Nephron (organoid): ENCODE measurements around the gene STAB2.

Experiments
- H3K27ac Mint-ChIP-seq, 3 experiments: 2 replicates each; pipeline ENCODE4 v1.8.0; 2020; ENCODE audit warnings: mixed read lengths in 3 of 3, mild to moderate bottlenecking in 2 of 3, moderate library complexity in 1 of 3
- H3K27me3 Mint-ChIP-seq: 2 replicates; pipeline ENCODE4 v1.8.0; 2021; ENCODE audit warnings: low read depth, mild to moderate bottlenecking, moderate library complexity, mixed read lengths
- H3K36me3 Mint-ChIP-seq: 2 replicates; pipeline ENCODE4 v1.8.0; 2020; ENCODE audit warnings: low read depth, mixed read lengths
- H3K4me1 Mint-ChIP-seq: 2 replicates; pipeline ENCODE4 v1.8.0; 2020; ENCODE audit warnings: mixed read lengths
- H3K4me3 Mint-ChIP-seq, 3 experiments: 2 replicates each; pipeline ENCODE4 v1.8.0; 2020; ENCODE audit warnings: mild to moderate bottlenecking in 3 of 3, mixed read lengths in 3 of 3, moderate library complexity in 2 of 3
- H3K9me3 Mint-ChIP-seq: 2 replicates; pipeline ENCODE4 v1.8.0; 2020; ENCODE audit warnings: mixed read lengths
- TF ChIP-seq, protein P1 (sequence below), 3 experiments: fragments of 200-600 bp; sonication (generic); IDR thresholded peaks; one replicate each; pipeline ENCODE4 v1.5.0; 2021; ENCODE audit warnings: antibody characterized with exemption in 3 of 3; ENCODE audit not compliant: unreplicated experiment in 3 of 3

Gene STAB2

GRCh38 chr12:103623716-103624115 lies 36.6 kb downstream of the STAB2 start:
- no peaks in the 10 kb centered on the region for H3K36me3 Mint-ChIP-seq
- no peak overlapping the region for H3K4me3 Mint-ChIP-seq
- no peaks in the 10 kb centered on the region for H3K9me3 Mint-ChIP-seq
- peaks cover 8% of the 10 kb centered on the region for H3K27me3 Mint-ChIP-seq
- no peak overlapping the region for H3K27ac Mint-ChIP-seq
- H3K4me1 Mint-ChIP-seq, result no peaks in the 10 kb centered on the region
- TF ChIP-seq, protein P1, sequence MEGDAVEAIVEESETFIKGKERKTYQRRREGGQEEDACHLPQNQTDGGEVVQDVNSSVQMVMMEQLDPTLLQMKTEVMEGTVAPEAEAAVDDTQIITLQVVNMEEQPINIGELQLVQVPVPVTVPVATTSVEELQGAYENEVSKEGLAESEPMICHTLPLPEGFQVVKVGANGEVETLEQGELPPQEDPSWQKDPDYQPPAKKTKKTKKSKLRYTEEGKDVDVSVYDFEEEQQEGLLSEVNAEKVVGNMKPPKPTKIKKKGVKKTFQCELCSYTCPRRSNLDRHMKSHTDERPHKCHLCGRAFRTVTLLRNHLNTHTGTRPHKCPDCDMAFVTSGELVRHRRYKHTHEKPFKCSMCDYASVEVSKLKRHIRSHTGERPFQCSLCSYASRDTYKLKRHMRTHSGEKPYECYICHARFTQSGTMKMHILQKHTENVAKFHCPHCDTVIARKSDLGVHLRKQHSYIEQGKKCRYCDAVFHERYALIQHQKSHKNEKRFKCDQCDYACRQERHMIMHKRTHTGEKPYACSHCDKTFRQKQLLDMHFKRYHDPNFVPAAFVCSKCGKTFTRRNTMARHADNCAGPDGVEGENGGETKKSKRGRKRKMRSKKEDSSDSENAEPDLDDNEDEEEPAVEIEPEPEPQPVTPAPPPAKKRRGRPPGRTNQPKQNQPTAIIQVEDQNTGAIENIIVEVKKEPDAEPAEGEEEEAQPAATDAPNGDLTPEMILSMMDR (IDR thresholded peaks at IDR 0.05; ENCODE audit: unreplicated experiment in 3 of 3), result no peak

- H3K27me3 Mint-ChIP-seq, result peaks cover 8% of the 10 kb centered on the region
- H3K36me3 Mint-ChIP-seq, result no peaks in the 10 kb centered on the region
- H3K4me1 Mint-ChIP-seq, result no peaks in the 10 kb centered on the region
- H3K4me3 Mint-ChIP-seq, result no peak overlapping the region
- peaks cover under 1% of the 10 kb centered on the region for H3K9me3 Mint-ChIP-seq
- H3K27ac Mint-ChIP-seq, result no peak overlapping the region
- TF ChIP-seq, protein P1 (IDR thresholded peaks at IDR 0.05; ENCODE audit: unreplicated experiment in 3 of 3), result peak in 2 of 3 experiments; percentile 18 to 28
Measured at GRCh38 chr12:103626498-103626897, 39.4 kb downstream of the STAB2 start.

DNA sequence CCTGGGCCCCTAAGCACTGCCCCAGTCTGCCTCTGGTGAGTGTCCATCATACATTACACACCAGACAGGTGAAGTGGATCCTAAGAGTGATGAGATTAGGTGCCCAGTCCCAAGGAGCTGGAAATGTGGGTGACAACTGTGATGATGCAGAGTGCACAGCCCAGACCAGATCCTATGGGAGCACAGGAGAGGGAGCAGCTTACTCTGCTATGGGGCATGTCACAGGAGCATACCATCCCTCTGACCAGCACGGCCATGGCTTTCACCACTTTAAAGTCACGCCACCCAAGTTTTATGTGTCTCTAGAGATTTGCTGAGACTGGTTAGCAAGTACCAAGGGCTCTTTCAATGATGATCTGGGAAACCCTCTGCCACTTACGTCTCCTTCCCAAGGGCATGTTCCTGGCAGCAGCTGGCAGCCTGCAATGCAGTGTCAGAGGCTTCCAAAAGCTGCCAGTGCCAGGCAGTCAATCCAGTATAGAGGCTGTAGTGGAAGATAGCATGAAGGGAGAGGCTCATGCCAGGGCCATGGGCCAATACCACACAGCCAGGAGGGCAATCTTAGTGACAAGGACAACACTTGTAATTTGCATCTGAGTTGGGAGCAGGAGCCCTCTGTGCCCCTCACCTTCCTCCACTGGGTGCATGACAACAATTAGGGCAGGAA lies 40.2 kb downstream of the STAB2 start:
- Mint-ChIP-seq H3K4me1 (no peaks in the 10 kb centered on the region), H3K9me3 (peaks cover 7% of the 10 kb centered on the region), H3K27me3 (peaks cover 13% of the 10 kb centered on the region), H3K27ac (no peak overlapping the region), H3K4me3 (no peak overlapping the region), H3K36me3 (no peaks in the 10 kb centered on the region)
- TF ChIP-seq, protein P1 (IDR thresholded peaks at IDR 0.05; ENCODE audit: unreplicated experiment in 3 of 3), result no peak

GRCh38 chr12:103632554-103633216 lies 45.6 kb downstream of the STAB2 start:
- TF ChIP-seq, protein P1 (IDR thresholded peaks at IDR 0.05; ENCODE audit: unreplicated experiment in 3 of 3), result peak in 2 of 3 experiments; percentile 12 to 48
- H3K36me3 Mint-ChIP-seq, result no peaks in the 10 kb centered on the region
- no peak overlapping the region for H3K4me3 Mint-ChIP-seq
- peaks cover 5% of the 10 kb centered on the region for H3K27me3 Mint-ChIP-seq
- no peak overlapping the region for H3K27ac Mint-ChIP-seq
- peaks cover 7% of the 10 kb centered on the region for H3K9me3 Mint-ChIP-seq
- H3K4me1 Mint-ChIP-seq, result no peaks in the 10 kb centered on the region

GRCh38 chr12:103634732-103635131 lies 47.7 kb downstream of the STAB2 start:
- Mint-ChIP-seq H3K4me3 (no peak overlapping the region), H3K27me3 (peaks cover 5% of the 10 kb centered on the region), H3K27ac (no peak overlapping the region), H3K36me3 (no peaks in the 10 kb centered on the region), H3K9me3 (peaks cover 7% of the 10 kb centered on the region), H3K4me1 (no peaks in the 10 kb centered on the region)
- TF ChIP-seq, protein P1 (IDR thresholded peaks at IDR 0.05; ENCODE audit: unreplicated experiment in 3 of 3), result no peak

DNA sequence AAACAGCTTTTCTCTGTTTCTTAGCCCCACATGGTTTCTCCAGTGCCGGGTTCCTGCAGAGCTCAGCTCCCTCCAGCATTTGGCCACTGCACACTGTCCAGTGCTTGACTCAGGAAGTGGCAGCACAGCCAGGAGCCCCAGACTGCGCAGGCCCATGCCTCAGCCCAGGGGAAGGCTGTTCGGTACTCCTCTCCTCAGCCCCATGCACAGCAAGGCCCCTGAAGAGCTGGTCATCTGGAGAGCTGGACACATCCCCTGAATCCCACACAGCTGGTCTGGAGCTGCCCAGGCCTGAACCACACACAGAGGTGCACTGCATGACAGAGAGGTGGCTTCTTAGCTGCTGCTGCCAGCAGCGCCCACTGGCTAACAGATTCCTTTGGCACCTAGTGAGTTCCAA lies 48.3 kb downstream of the STAB2 start:
- TF ChIP-seq, protein P1 (IDR thresholded peaks at IDR 0.05; ENCODE audit: unreplicated experiment in 3 of 3), result no peak
- Mint-ChIP-seq H3K36me3 (no peaks in the 10 kb centered on the region), H3K9me3 (peaks cover 7% of the 10 kb centered on the region), H3K27me3 (peaks cover 5% of the 10 kb centered on the region), H3K4me3 (no peak overlapping the region), H3K27ac (no peak overlapping the region), H3K4me1 (no peaks in the 10 kb centered on the region)
